Rectal smooth muscle tissue (tissue), 1 donor: ENCODE measurements around the gene ELP4.

Experiments used
- H3K27ac ChIP-seq: one replicate; pipeline ENCODE4 v1.7.0; 2013; ENCODE audit warnings: low read depth, low read length, inconsistent platforms
- H3K27me3 ChIP-seq: one replicate; pipeline ENCODE4 v1.7.0; 2013; ENCODE audit warnings: low read length; ENCODE audit not compliant: control insufficient read depth, insufficient read depth
- H3K36me3 ChIP-seq: one replicate; pipeline ENCODE4 v1.7.0; 2013; ENCODE audit warnings: low read length; ENCODE audit not compliant: control insufficient read depth, insufficient read depth
- H3K4me1 ChIP-seq: one replicate; pipeline ENCODE4 v1.7.0; 2013; ENCODE audit warnings: low read length; ENCODE audit not compliant: control insufficient read depth, insufficient read depth
- H3K4me3 ChIP-seq: one replicate; pipeline ENCODE4 v1.7.0; 2013; ENCODE audit warnings: low read length
- H3K9ac ChIP-seq: one replicate; pipeline ENCODE4 v1.7.0; 2013; ENCODE audit warnings: low read length

ELP4 gene

DNA sequence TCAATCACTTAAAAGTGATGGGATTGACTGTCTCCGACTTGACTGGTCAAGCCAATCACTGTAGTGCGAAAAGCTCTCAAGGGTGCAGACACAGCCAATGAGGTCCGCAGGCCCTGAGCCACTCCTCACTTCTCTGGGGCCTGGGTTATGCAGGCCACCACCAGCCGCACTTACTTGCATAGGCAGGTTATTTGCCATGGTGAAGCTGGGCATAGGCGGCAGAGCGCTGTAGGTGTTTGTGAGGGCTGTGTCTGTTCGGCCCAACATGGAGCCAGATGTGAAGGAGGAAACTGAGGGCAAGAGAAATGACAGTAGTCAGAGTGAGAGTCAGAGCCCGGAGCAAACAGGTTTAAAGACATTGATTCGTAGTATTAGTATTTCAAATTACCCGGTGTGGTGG, 283.7 kb downstream of the ELP4 start:
- Histone ChIP-seq H3K36me3 (no peaks in the 10 kb centered on the region), H3K27me3 (peaks cover 11% of the 10 kb centered on the region), H3K9ac (no peak overlapping the region), H3K27ac (no peak overlapping the region), H3K4me3 (no peak overlapping the region), H3K4me1 (no peaks in the 10 kb centered on the region)

DNA sequence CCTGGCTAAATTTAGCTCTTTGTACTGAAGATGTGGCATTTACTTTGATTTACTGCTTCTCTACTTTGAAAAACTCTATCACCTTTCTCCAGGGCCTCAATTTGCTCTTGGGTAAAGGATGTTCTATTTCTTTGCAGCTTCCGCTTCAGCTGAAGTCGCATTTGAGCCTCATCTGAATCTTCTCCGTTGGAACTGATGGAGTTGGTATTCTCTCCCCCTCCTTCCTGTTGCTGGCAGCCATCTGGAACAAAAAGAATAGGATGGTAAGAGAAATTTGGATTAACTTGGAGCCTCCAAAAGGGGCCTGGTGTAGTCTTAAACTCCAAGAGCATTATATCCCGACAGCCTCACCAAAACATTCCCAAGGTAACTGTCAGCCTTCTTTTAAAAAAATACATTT, 285.0 kb downstream of the ELP4 start:
- peaks cover 20% of the 10 kb centered on the region for H3K27me3 ChIP-seq
- H3K36me3 ChIP-seq, result no peaks in the 10 kb centered on the region

DNA sequence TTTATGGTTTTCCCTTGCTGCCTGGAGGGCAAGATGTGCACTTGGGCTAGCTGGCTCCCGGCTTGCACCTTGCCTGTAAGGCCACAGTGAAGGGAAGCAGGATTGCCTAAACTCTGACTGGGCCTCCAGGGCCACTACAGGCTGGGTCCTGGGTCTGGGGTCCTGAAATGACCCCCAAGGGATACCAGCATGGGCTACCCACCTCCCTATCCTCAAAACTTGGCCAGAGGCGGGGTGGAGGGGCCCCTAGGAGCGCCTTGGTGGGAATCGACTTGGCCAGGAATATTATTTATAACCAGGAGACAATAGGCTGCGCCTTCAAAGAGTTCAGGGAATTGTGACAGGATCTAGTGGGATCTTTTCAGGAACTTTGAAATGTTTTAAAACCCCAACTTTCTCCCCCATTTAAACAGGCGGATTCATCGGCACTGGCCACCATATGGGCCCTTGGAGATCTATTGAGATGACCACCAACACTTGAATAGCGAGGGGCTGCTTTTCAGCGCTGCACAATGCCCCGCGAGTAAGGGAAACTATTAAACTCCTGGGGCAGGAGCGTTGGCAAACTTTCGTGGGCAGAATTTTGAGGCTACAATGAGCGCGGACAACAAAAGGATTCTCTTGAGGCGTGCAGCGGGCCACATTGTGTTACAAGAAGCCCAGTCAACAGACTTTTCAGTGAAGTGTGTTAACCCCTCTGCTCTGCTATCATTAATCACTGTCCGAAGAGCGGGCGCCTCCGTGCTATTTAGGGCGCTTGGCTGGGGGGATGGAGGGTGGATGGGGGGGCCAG, 286.3 kb downstream of the ELP4 start:
- H3K9ac ChIP-seq, result no peak overlapping the region
- H3K27me3 ChIP-seq, result peaks cover 28% of the 10 kb centered on the region
- no peaks in the 10 kb centered on the region for H3K36me3 ChIP-seq
- H3K4me1 ChIP-seq, result peaks cover 2% of the 10 kb centered on the region
- H3K27ac ChIP-seq, result no peak overlapping the region
- no peak overlapping the region for H3K4me3 ChIP-seq

More for the DNA sequence above, 285.0 kb downstream of the ELP4 start:
- H3K9ac ChIP-seq, result no peak overlapping the region
- no peak overlapping the region for H3K27ac ChIP-seq
- no peak overlapping the region for H3K4me3 ChIP-seq
- H3K4me1 ChIP-seq, result peaks cover 2% of the 10 kb centered on the region

DNA sequence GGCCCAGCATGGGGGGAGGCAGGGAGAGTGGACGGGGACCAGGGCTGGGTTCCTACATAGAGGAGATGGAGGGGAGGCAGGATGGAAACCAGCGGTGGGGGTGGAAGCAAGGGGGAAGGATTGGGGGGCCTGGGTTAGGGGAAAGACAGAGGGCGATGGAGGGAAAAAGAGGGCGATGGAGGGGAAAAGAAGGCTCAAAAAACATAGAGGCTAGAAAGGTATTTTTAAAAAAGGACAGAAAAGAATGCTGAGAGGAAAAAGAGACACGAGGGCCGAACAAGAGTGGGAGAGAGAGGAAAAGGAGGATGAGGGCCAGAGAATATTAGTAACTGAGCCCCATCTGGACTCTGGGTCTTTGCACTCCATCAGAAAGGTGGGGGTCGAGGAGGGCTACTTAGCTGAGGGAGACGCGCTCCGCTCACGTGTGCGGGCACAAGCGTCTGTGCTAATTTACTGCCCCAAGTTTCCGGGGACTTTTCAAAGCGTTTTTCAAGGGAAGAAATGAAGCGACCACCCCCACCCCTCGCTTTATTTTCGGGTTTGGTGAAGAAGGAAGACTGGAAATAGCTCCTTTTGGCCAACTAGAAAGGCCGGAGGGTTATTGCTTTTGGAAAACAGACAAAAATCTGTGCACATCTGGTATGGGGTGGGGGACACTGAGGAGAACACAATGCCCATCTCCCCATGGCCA, 287.1 kb downstream of the ELP4 start:
- H3K27ac ChIP-seq, result no peak overlapping the region
- H3K9ac ChIP-seq, result no peak overlapping the region
- no peaks in the 10 kb centered on the region for H3K36me3 ChIP-seq
- H3K27me3 ChIP-seq, result peaks cover 33% of the 10 kb centered on the region
- H3K4me3 ChIP-seq, result no peak overlapping the region
- peaks cover 2% of the 10 kb centered on the region for H3K4me1 ChIP-seq

DNA sequence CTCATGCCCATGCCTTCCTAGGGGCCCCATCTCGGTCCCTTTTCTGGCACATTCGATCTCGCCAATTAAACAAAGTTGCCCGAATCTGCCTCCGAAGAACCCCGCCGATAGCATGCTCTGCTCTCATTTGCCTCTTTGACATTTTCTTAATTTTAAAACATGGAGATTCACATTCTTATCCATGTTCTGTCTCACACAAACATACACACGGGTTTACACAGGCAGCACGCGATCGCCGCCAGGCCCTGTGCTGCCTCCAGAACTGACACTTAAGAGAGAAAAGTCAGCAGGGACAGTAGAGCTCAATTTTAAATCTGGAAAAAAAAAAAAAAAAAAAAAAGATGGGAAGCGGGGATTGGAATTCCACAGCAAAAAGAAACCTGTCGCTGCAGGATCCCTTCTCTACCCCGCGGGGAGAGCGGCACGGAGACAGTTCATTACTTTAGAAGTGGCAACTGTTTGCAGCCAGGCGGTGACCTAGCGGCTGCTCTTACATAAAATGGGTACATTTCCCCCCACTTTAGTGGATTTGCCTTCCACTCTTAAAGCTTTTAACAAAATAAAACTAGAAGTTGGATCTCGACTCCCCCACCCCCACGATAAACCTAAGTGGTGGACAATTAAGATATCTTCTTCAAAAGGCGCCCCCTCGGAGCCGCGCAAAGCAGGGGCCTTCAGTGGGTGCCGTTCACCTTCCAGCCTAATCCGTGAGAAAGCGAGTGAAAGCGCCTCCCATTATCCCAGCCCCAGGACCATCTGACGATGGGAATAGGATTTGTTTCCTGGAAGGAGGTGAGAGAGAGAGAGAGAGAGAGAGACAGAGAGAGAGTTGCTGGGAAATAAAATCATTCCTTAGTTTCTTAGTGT, 287.9 kb downstream of the ELP4 start:
- no peak overlapping the region for H3K4me3 ChIP-seq
- no peak overlapping the region for H3K9ac ChIP-seq
- peaks cover 2% of the 10 kb centered on the region for H3K4me1 ChIP-seq
- H3K36me3 ChIP-seq, result no peaks in the 10 kb centered on the region
- H3K27ac ChIP-seq, result no peak overlapping the region
- H3K27me3 ChIP-seq, result peaks cover 33% of the 10 kb centered on the region

DNA sequence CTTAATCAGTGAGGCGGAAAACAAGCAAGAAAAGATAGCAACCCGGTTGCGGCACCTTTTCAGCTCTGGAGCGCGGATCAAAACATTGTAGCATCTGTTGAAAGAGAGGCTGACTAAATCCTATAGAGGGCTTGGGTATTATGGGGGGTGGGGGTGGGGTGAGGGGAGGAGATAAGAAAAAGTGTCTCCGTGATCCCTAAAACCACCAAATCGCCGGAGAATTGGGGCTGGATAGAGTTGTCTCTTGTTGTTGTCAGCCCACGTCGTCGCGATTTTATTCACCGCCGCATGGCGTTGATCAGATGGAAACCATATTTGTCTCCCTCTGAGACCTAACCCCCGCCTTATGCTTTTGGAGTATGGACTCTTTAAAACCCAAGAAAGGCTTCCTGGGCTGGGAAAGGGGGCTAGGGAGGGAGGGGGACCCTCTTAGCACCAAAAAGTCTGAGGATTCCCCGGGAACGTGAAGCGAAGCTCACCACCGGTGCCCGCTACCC, 288.5 kb downstream of the ELP4 start:
- Histone ChIP-seq H3K27ac (no peak overlapping the region), H3K9ac (no peak overlapping the region), H3K36me3 (no peaks in the 10 kb centered on the region), H3K4me3 (no peak overlapping the region), H3K4me1 (peaks cover 2% of the 10 kb centered on the region), H3K27me3 (peaks cover 39% of the 10 kb centered on the region)

DNA sequence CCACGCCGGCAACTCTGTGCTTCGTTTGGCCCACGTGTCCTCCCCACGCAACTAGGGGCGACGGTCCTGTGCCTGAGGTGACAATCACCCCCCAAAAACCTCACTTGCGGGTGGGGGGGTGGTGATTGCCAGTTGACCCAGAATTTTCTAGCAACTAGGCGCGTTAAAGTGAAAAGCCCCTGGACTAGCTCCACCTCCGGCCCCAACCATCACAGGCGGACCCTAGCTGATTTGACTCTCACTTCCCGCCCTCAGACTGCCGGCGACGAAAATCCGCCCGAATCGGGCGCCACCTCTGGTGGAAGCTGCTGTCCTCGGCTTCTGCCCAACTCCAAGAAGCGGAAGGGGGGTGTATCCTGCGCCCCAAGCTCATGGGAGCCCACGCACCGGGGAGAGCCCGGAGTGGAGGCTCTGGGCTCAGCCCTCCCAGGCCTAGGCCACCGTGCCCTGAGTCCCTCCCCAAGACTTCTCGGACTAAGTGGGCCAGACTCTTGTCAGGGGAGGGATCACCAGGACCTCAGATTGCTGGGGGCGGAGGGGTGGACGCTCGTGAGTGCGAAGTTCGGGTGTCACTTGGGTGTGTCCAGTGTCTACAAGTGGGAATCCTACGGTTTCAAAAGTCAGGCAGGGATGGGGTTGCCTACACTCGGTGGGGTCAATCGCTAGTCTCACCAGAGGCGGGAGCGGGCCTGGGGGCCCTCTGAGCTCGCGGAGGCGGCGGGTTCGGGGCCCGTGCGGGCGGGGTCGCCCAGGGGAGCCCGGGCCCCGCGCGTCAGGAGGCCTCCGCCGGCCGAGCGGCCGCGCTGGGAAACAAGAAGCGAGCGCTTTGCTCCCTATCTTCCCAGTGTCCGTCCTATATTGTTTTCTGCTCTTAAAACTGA, 289.2 kb downstream of the ELP4 start:
- H3K4me1 ChIP-seq, result peaks cover 2% of the 10 kb centered on the region
- no peak overlapping the region for H3K9ac ChIP-seq
- H3K4me3 ChIP-seq, result no peak overlapping the region
- no peak overlapping the region for H3K27ac ChIP-seq
- peaks cover 44% of the 10 kb centered on the region for H3K27me3 ChIP-seq
- no peaks in the 10 kb centered on the region for H3K36me3 ChIP-seq

DNA sequence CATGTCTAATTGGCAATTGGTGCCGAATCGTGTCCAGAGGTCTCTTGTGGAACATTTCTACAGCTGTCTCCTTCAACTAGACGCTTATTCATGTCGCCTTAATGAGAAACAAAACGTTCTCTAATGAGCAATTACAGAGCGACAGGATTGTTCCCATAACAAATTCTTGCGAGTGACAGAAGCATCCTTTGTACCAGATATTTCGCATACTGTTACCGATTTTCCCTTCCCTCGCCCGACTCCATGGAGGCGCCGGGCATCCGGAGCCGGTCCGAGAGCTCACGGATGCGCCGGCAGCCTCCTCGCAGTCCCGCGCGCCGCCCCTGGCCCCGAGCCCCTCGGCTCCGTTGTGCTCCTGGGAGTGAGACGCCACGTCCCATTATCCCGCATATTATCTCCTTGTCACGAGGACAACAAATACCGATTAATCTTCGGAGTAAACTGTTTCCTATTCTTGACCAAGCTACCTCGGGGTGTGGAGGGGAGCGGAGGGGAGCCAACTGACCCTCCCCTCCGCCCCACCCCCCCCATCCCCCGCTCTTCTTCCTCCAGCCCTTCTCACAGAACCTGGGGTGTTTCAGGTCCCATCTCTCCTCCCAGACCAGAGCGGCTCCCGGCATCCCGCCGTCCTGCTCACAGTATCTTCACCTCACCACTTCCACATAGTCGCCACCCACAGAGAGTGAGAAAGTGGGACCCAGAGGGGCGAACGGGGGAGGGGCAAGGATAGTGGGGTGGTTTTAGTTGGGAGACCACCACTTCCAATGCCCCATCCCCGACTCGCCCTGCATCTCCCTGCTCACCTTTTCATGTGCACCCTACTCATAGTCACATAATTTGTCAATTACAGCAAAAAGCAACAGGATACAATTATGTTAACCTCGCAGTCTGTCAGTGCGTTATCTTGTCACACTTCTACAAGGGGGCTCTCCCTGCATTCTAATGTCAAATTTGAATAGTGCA, 290.1 kb downstream of the ELP4 start:
- Histone ChIP-seq H3K4me1 (peaks cover 2% of the 10 kb centered on the region), H3K27ac (no peak overlapping the region), H3K27me3 (peaks cover 54% of the 10 kb centered on the region), H3K36me3 (no peaks in the 10 kb centered on the region), H3K9ac (no peak overlapping the region), H3K4me3 (no peak overlapping the region)

DNA sequence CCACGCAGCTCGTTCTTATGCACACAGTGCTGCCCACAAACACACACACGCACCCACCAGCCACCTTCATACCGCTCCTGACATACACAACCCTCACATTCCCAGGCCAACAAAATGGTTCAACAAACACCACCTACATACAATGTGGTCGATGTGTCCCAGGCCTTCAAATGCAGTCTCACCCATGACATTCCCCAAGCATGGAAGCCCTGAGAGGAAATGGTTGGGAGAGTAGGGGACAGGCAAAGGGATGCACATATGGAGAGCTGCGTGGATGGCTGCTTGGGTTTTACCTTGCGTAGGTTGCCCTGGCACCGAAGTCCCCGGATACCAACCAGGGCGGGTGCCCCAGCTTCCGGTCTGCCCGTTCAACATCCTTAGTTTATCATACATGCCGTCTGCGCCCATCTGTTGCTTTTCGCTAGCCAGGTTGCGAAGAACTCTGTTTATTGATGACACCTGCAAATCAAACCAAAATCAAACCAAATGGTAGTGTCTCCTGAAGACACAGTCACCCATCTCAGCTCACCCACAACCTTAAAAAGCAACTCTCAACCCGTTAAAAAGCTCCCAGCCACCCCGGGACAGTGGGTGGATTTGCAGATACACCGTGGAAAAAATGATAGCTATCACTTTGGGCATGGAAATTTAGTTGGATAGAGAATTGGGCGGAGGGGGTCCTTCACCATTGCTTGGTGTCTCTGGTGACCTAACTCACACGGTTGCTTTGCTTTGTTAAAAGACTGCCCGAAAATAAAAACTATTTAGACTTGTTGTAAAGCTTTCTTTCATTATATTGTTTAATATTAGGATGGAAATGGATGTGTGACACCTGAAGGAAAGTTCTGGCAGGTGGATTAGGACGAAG, 291.1 kb downstream of the ELP4 start:
- Histone ChIP-seq H3K4me1 (peaks cover 2% of the 10 kb centered on the region), H3K27me3 (peaks cover 62% of the 10 kb centered on the region), H3K27ac (no peak overlapping the region)

DNA sequence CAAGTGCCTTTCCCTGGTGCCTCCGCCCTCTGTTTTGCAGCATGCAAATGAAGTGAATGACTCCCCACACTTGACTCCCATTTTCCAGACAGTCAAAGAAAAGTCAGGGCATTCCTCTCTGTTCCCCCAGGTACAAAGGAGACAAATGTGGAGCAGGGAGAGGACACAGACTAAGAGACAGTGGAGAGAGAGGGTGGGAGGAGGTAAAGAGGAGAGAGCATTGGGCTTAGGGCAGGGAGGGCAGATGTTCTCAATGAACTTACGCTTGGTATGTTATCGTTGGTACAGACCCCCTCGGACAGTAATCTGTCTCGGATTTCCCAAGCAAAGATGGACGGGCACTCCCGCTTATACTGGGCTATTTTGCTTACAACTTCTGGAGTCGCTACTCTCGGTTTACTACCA, 291.7 kb downstream of the ELP4 start:
- Histone ChIP-seq H3K4me1 (peaks cover 2% of the 10 kb centered on the region), H3K9ac (no peak overlapping the region), H3K4me3 (no peak overlapping the region), H3K27ac (no peak overlapping the region), H3K36me3 (no peaks in the 10 kb centered on the region), H3K27me3 (peaks cover 62% of the 10 kb centered on the region)

More for the DNA sequence above, 291.1 kb downstream of the ELP4 start:
- H3K36me3 ChIP-seq, result no peaks in the 10 kb centered on the region
- H3K4me3 ChIP-seq, result no peak overlapping the region
- H3K9ac ChIP-seq, result no peak overlapping the region
